GM18907 (cell line): ENCODE results near the gene GFRAL.
"Not testable (repeated sequence)": the region's sequence is repeated elsewhere in the genome, so short reads cannot be mapped to it uniquely, and the experiment has no call there.

Source experiments
- ATAC-seq: cut with Tn5 transposase; IDR thresholded peaks from one replicate; pipeline ENCODE4 v1.9.1; 2021; ENCODE audit warnings: mild to moderate bottlenecking, moderate library complexity; ENCODE audit not compliant: unreplicated experiment

Gene GFRAL

GRCh38 chr6:55327169-55327568, at the start of gene GFRAL:
Gene GFRAL (plus strand): TSS chr6:55327469. CDS start chr6:55327555, 86 bp downstream.
- ATAC-seq = no peak

GRCh38 chr6:55277646-55278045, 49.6 kb upstream of the GFRAL start:
- ATAC-seq = no peak

GRCh38 chr6:55281215-55281614, 46.1 kb upstream of the GFRAL start:
- ATAC-seq = no peak

GRCh38 chr6:55282115-55282514, 45.2 kb upstream of the GFRAL start:
- ATAC-seq = no peak

GRCh38 chr6:55286824-55287223, 40.4 kb upstream of the GFRAL start:
- no peak for ATAC-seq

- no peak for ATAC-seq
Observed at GRCh38 chr6:55290736-55291135, 36.5 kb upstream of the GFRAL start.

GRCh38 chr6:55293116-55293515, 34.2 kb upstream of the GFRAL start:
- ATAC-seq = no peak

GRCh38 chr6:55297214-55297613, 30.1 kb upstream of the GFRAL start:
- not testable (repeated sequence) for ATAC-seq

- no peak for ATAC-seq
Observed at GRCh38 chr6:55299286-55299985, 27.8 kb upstream of the GFRAL start.

- no peak for ATAC-seq
Observed at GRCh38 chr6:55304747-55305146, 22.5 kb upstream of the GFRAL start.

GRCh38 chr6:55319961-55320695, 7.1 kb upstream of the GFRAL start:
- no peak for ATAC-seq

- no peak for ATAC-seq
Observed at GRCh38 chr6:55320696-55321086, 6.6 kb upstream of the GFRAL start.

GRCh38 chr6:55377150-55377549, 49.9 kb downstream of the GFRAL start:
- ATAC-seq = no peak

- no peak for ATAC-seq
Observed at GRCh38 chr6:55379471-55379870, 52.2 kb downstream of the GFRAL start.

- ATAC-seq = no peak
Observed at GRCh38 chr6:55379895-55380294, 52.6 kb downstream of the GFRAL start.

GRCh38 chr6:55388211-55388610, 60.9 kb downstream of the GFRAL start:
- no peak for ATAC-seq

- ATAC-seq = no peak
Observed at GRCh38 chr6:55395871-55396270, 68.6 kb downstream of the GFRAL start.

GRCh38 chr6:55397986-55398385, 70.7 kb downstream of the GFRAL start:
- no peak for ATAC-seq

- ATAC-seq = no peak
Observed at GRCh38 chr6:55399351-55399750, 72.1 kb downstream of the GFRAL start.

- ATAC-seq = no peak
Observed at GRCh38 chr6:55405474-55406235, 78.4 kb downstream of the GFRAL start.

- no peak for ATAC-seq
Observed at GRCh38 chr6:55410674-55411073, 83.4 kb downstream of the GFRAL start.

- no peak for ATAC-seq
Observed at GRCh38 chr6:55423933-55424332, 96.7 kb downstream of the GFRAL start.
